Stimulated activated naive CD8-positive, alpha-beta T cell treated with anti-CD3 and anti-CD28 coated beads, Interleukin-15, amount 100 ng/mL, for 72 hours (primary cell): Measurements from ENCODE around the gene KCMF1.

Experiments used
- ATAC-seq: fragments of 150-1000 bp; cut with Tn5 transposase; 2 replicates; pipeline ENCODE4 v1.10.0; 2021; ENCODE audit warnings: mild to moderate bottlenecking, moderate library complexity
- DNase-seq, 2 donors: peaks; one replicate each; pipeline ENCODE4 v3.0.0; 2021 to 2022
- H3K27ac Mint-ChIP-seq, 2 donors: one replicate each; pipeline ENCODE4 v1.8.0; 2022; ENCODE audit warnings: mild to moderate bottlenecking in 2 of 2, mixed read lengths in 2 of 2, moderate library complexity in 2 of 2
- H3K27me3 Mint-ChIP-seq: one replicate; pipeline ENCODE4 v1.8.0; 2022; ENCODE audit warnings: mixed read lengths
- H3K4me1 Mint-ChIP-seq: one replicate; pipeline ENCODE4 v1.8.0; 2022; ENCODE audit warnings: mild to moderate bottlenecking, mixed read lengths
- H3K4me3 Mint-ChIP-seq, 2 donors: one replicate each; pipeline ENCODE4 v1.8.0; 2022; ENCODE audit warnings: mild to moderate bottlenecking in 2 of 2, mixed read lengths in 2 of 2, moderate library complexity in 1 of 2
- H3K9me3 Mint-ChIP-seq, 2 donors: one replicate each; pipeline ENCODE4 v1.8.0; 2022; ENCODE audit warnings: mixed read lengths in 2 of 2

The KCMF1 gene

DNA sequence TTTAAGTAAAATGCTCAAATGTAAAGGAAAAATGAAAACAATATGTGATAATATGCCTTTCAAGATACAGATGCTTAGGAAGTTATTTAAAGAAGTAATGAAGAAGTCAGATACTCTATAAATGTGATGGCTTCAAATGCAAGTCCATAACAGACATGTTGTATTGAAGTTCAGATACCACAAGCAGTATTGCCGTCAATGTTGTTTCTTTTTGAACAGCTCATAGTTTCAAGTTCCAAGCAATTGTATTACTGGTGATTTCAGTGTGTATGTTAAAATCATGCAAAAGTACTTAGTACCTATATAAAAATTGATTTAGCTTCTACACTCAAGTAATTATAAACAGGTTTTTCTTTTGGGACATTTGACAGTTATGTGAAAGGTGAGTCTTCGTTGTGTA lies 24.9 kb downstream of the KCMF1 start:
- Mint-ChIP-seq H3K9me3 (no peaks in the 10 kb centered on the region), H3K27ac (peak overlapping the region; percentile 59 to 97), H3K27me3 (no peaks in the 10 kb centered on the region), H3K4me1 (peaks cover 71% of the 10 kb centered on the region), H3K4me3 (peak overlapping the region; percentile 7 to 66)
- ATAC-seq (no peak), DNase-seq (no peak)

DNA sequence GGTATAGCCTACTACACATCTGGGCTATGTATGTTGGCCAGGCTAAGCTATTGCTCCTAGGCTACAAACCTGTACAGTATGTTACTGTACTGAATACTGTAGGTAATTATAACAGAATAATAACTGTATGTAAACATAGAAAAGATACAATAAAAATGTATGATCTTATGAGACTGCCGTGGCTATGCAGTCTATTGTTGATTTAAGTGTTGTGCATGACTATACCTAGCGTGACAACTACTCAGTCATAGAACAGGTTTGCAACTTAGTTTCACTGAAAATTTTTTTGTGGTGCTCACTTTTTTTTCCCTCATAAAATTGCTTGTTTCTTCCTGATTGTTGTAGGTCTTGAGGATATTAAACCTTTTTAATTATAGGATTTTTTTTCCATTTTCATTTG lies 25.9 kb downstream of the KCMF1 start:
- no peaks in the 10 kb centered on the region for H3K9me3 Mint-ChIP-seq
- peak overlapping the region; percentile 15 to 50 for H3K4me3 Mint-ChIP-seq
- peak overlapping the region; percentile 90 to 97 for H3K27ac Mint-ChIP-seq
- ATAC-seq (no peak), DNase-seq (no peak)
- H3K4me1 Mint-ChIP-seq, result peaks cover 81% of the 10 kb centered on the region
- no peaks in the 10 kb centered on the region for H3K27me3 Mint-ChIP-seq

DNA sequence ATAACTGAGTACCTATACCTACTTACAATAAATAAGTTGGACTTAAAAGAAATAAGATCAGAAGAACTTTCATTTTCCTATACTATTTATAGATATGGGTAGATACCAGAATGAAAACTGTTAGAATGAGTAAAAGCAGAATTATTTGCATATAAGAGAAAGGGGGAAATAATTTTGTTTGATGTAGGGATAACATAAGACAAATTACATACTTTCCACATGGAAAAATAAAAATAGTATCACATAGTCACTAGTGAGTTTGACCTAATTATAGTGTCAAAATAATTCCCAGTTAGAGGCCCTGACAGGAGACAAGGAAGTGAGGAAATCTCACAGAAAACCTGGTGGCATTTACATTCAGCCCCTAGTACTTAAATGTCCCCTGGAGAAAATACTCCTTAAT lies 28.6 kb downstream of the KCMF1 start:
- no peaks in the 10 kb centered on the region for H3K9me3 Mint-ChIP-seq
- no peak for DNase-seq
- H3K4me1 Mint-ChIP-seq, result peaks cover 91% of the 10 kb centered on the region
- peak overlapping the region; percentile 92 to 99 for H3K27ac Mint-ChIP-seq
- H3K4me3 Mint-ChIP-seq, result peak overlapping the region; percentile 63 to 72
- ATAC-seq, result peak; percentile 34
- no peaks in the 10 kb centered on the region for H3K27me3 Mint-ChIP-seq

DNA sequence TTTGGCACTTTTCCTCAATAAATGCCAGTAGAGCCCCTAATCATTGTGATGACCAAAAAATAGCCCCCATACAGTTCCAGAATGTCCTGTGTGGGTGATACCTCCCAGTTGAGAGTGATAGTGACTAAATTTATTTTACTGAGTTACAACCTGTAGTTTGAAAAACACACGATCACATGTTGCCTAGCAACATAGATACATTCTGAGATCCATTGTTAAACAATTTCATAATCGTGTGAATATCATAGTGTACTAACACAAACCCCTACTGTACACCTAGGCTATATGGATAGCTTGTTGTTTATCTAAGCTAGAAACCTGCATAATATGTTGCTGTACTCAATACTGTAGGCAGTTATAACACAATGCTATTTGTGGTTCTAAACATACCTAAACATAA lies 30.6 kb downstream of the KCMF1 start:
- Mint-ChIP-seq H3K9me3 (no peaks in the 10 kb centered on the region), H3K27ac (peak overlapping the region; percentile 74 to 86), H3K27me3 (no peaks in the 10 kb centered on the region), H3K4me3 (peak overlapping the region; percentile 15 to 58), H3K4me1 (peaks cover 80% of the 10 kb centered on the region)
- DNase-seq, result no peak
- ATAC-seq, result peak; percentile 51

DNA sequence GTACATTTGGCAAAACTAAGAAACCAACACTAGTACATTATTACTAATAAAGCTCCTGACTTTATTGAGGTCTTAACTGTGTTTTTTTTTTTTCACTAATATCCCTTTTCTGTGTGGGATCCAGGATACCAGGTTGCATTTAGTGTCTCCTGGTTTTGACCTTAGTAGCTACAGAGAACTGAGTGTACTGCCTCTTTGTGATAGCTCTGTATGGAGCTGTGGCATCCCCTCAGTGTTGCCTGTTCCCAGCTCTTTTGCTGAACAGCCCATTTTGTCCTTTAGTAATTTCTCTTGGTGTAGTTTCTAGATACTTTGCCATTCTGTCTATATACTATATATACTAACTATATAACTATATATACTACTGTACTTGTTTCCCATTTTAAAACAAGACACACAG lies 31.6 kb downstream of the KCMF1 start:
- no peak overlapping the region for H3K4me3 Mint-ChIP-seq
- peaks cover 80% of the 10 kb centered on the region for H3K4me1 Mint-ChIP-seq
- peak overlapping the region in 1 of 2 donors; percentile 86 for H3K27ac Mint-ChIP-seq
- peaks cover 5 to 7% of the 10 kb centered on the region in 2 donors for H3K9me3 Mint-ChIP-seq
- ATAC-seq, result no peak
- H3K27me3 Mint-ChIP-seq, result no peaks in the 10 kb centered on the region
- no peak for DNase-seq

DNA sequence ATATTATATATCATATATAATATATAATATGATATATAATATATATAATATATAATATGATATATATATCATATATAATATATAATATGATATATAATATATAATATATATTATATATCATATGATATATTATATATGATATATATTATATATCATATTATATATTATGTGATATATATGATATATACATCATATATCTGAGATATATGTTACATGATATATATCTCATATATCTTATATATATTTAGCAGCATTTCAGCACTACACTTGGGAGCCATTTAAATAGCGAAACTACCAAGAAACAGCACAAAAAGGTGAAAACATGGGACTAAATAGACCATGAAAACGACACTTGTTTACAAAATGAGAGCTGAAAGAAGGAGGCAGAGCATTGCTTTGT lies 37.3 kb downstream of the KCMF1 start:
- H3K27ac Mint-ChIP-seq, result no peak overlapping the region

DNA sequence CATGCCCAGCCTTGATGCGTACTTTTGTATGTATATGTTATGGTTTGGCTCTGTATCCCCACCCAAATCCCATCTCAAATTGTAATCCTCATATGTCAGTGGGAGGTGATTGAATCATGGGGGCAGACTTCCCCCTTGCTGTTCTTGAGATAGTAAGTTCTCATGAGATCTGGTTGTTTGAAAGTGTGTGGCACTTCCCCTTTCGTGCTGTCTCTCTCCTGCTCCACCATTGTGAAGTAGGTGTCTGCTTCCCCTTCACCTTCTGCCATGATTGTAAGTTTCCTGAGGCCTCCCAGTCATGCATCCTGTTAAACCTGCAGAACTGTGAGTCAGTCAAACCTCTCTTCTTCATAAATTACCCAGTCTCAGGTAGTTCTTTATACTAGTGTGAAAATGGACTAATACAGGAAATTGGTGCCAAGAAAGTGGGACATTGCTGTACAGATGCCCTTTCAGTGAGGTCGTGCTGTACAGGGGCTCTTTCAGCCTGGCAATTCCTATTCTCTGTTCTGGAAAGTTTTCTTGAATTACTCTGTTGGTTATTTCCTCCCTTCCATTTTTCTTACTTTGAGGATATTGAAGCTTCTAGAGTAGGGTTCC lies 38.2 kb downstream of the KCMF1 start:
- H3K27ac Mint-ChIP-seq, result peak overlapping the region in 1 of 2 donors; percentile 54
- peak overlapping the region in 1 of 2 donors; percentile 38 for H3K4me3 Mint-ChIP-seq
- H3K4me1 Mint-ChIP-seq, result peaks cover 80% of the 10 kb centered on the region
- peaks cover 7 to 16% of the 10 kb centered on the region in 2 donors for H3K9me3 Mint-ChIP-seq
- no peaks in the 10 kb centered on the region for H3K27me3 Mint-ChIP-seq
- DNase-seq, result no peak
- no peak for ATAC-seq

More for the DNA sequence above, 37.3 kb downstream of the KCMF1 start:
- Mint-ChIP-seq H3K9me3 (peaks cover 7 to 16% of the 10 kb centered on the region in 2 donors), H3K27me3 (no peaks in the 10 kb centered on the region), H3K4me3 (no peak overlapping the region), H3K4me1 (peaks cover 77% of the 10 kb centered on the region)
- ATAC-seq, result no peak
- no peak for DNase-seq

DNA sequence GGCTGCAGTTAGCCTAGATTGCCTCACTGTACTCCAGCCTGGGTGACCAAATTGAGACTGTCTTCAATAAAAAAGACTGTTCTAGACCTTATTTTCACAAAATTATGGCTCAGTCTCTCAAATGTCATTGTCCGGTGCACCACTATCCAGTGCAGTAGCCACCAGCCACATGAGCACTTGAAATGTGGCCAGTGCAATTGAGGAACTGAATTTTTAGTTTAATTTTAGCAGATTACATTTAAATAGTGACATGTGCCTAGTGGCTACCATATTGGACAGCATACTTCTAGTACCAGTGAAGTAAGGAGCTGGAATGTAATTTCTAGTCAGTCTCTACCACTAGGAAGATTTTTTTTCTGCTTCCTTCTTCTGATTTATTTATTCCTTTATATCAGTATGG lies 39.4 kb downstream of the KCMF1 start:
- H3K27ac Mint-ChIP-seq, result no peak overlapping the region
- no peaks in the 10 kb centered on the region for H3K27me3 Mint-ChIP-seq
- peaks cover 7 to 16% of the 10 kb centered on the region in 2 donors for H3K9me3 Mint-ChIP-seq
- ATAC-seq (no peak), DNase-seq (no peak)
- peaks cover 88% of the 10 kb centered on the region for H3K4me1 Mint-ChIP-seq
- H3K4me3 Mint-ChIP-seq, result no peak overlapping the region

DNA sequence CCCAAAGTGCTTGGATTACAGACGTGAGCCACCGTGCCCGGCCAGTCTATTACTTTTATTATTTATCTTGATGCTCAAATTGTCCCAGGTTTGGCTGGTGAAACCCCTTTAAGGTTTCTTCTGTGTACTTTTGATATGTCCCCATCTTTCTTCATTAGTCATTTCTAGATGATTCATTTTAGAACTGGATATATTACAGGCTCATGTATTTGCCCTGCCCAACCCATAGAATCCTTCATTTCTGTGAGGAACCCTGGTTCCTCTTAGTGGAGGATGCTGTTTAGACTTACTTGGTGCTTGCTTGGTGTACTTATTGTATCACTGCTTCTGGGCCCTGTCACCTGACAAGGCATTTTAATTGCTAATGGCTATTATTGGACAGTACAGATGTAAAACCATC lies 40.1 kb downstream of the KCMF1 start:
- H3K4me3 Mint-ChIP-seq, result peak overlapping the region; percentile 38 to 56
- peak overlapping the region; percentile 1 to 45 for H3K27ac Mint-ChIP-seq
- DNase-seq (no peak), ATAC-seq (peak; percentile 89)
- H3K4me1 Mint-ChIP-seq, result peaks cover 90% of the 10 kb centered on the region
- peaks cover 7 to 16% of the 10 kb centered on the region in 2 donors for H3K9me3 Mint-ChIP-seq
- no peaks in the 10 kb centered on the region for H3K27me3 Mint-ChIP-seq

DNA sequence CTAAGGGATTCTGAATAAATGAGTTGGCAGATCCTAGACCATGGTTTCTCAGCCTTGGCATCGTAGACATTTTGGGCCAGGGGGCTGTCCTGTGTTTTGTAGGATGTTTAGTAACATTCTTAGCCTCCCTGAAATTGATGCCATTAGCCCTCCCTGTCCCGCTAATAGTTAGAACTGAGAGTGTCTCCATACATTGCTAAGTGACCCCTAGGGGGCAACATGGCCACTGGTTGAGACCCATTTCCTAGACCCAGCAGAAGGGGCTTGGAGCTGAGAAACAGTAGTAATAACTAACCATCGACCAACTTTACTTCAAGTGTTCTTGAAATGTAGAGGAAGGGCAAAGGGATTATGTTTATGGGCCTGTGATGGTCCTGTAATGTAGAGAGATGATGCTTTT lies 40.8 kb downstream of the KCMF1 start:
- H3K9me3 Mint-ChIP-seq, result peaks cover 7 to 16% of the 10 kb centered on the region in 2 donors
- DNase-seq (no peak), ATAC-seq (no peak)
- H3K27me3 Mint-ChIP-seq, result no peaks in the 10 kb centered on the region
- H3K4me3 Mint-ChIP-seq, result peak overlapping the region; percentile 26 to 30
- H3K4me1 Mint-ChIP-seq, result peaks cover 91% of the 10 kb centered on the region
- peak overlapping the region in 1 of 2 donors; percentile 70 for H3K27ac Mint-ChIP-seq

DNA sequence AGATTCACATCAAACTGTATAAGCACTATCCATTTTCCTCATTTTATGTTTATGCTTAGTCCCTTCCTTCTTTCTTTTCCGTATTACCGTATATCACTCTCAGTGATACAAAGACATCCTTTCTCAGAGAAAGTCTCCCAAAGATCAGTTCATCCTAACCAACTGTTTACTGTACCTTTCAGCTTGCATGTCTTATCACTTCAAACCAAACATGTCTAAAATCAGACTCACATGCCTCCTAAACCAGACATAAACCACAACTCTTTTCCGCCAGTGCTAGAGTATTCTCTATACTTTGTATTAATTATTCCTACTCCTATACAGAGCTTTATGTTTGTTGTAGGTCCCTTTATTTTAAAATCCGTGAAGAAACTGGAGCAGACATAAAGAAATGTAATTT lies 41.5 kb downstream of the KCMF1 start:
- Mint-ChIP-seq H3K27ac (peak overlapping the region in 1 of 2 donors; percentile 94), H3K27me3 (no peaks in the 10 kb centered on the region), H3K4me3 (peak overlapping the region in 1 of 2 donors; percentile 69), H3K9me3 (peaks cover under 1 to 12% of the 10 kb centered on the region in 2 donors), H3K4me1 (peaks cover 91% of the 10 kb centered on the region)
- DNase-seq, result no peak
- no peak for ATAC-seq

DNA sequence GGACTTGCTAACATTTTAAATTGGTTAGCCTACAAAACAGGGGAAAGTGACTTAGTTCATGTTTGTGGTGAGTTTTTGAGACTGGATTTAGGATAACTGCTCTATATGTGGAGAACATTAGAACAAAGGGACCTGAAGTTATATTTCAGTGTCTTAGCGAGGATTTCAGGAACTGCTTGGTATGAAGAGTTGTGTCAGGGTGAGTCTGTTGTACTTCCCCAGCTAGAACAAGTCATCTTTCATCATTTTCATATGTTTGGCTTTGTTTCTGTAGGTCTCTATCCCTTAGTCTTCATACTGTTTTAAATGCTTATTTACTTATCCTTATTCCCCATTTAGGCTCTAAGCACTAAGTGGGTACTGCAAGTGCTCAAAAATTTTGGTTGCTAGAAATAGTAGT lies 41.9 kb downstream of the KCMF1 start:
- no peak for DNase-seq
- H3K4me1 Mint-ChIP-seq, result peaks cover 93% of the 10 kb centered on the region
- peak overlapping the region in 1 of 2 donors; percentile 82 for H3K27ac Mint-ChIP-seq
- ATAC-seq, result no peak
- peak overlapping the region in 1 of 2 donors; percentile 69 for H3K4me3 Mint-ChIP-seq
- H3K9me3 Mint-ChIP-seq, result peaks cover 0 to 12% of the 10 kb centered on the region in 2 donors
- H3K27me3 Mint-ChIP-seq, result no peaks in the 10 kb centered on the region

DNA sequence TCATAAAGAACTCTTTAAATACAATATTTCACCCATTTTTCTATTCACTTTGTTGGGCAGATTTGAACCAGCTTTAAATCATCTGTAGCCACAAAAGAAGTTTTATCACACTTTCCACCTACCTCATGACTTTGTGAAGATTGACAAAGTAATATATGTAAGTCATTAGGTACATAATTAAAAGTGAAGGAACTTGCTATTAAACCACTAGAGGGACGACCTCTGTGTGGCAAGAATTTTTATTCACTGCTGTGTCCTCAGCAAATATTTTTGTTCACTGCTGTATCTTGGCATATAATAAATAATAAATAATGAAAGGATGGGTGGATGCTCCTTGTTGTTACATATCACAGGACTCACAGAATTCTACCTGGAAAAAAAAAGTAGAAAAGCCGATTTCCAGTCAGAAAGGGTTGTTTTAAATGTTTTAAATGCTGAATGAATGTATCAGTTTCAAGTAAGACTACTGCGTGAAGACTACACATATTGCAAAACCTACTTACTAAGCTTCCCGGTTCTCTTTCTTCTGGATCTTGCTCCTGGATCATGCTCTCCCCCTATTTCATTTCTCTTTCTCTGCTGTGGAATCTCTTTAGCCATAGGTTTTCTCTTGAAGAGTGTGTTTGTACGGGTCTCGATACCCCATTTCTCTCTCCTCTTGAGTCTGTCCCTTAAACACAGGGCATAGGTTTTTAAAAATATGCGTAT lies 44.8 kb downstream of the KCMF1 start:
- Mint-ChIP-seq H3K27ac (peak overlapping the region in 1 of 2 donors; percentile 85), H3K4me1 (peaks cover 80% of the 10 kb centered on the region), H3K4me3 (peak overlapping the region in 1 of 2 donors; percentile 33), H3K27me3 (no peaks in the 10 kb centered on the region), H3K9me3 (no peaks in the 10 kb centered on the region)
- ATAC-seq (no peak), DNase-seq (no peak)

DNA sequence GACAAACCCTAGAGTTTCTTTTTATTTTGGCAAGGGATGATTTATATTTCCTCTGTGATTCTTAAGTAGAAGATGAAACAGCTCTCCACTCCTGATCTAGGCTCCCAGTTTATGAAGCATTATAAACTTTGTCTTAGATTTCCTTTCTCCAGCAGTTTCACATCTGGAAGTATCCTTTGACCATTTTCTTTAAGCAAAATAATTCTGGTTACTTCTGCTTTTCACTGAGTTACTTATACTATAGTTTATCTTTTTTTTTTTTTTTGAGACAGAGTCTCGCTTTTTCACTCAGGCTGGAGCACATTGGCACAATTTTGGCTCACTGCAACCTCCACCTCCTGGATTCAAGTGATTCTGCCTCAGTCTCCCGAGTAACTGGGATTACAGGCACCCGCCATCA lies 45.5 kb downstream of the KCMF1 start:
- no peaks in the 10 kb centered on the region for H3K27me3 Mint-ChIP-seq
- DNase-seq (no peak), ATAC-seq (no peak)
- H3K27ac Mint-ChIP-seq, result no peak overlapping the region
- H3K4me3 Mint-ChIP-seq, result no peak overlapping the region
- no peaks in the 10 kb centered on the region for H3K9me3 Mint-ChIP-seq
- peaks cover 73% of the 10 kb centered on the region for H3K4me1 Mint-ChIP-seq

DNA sequence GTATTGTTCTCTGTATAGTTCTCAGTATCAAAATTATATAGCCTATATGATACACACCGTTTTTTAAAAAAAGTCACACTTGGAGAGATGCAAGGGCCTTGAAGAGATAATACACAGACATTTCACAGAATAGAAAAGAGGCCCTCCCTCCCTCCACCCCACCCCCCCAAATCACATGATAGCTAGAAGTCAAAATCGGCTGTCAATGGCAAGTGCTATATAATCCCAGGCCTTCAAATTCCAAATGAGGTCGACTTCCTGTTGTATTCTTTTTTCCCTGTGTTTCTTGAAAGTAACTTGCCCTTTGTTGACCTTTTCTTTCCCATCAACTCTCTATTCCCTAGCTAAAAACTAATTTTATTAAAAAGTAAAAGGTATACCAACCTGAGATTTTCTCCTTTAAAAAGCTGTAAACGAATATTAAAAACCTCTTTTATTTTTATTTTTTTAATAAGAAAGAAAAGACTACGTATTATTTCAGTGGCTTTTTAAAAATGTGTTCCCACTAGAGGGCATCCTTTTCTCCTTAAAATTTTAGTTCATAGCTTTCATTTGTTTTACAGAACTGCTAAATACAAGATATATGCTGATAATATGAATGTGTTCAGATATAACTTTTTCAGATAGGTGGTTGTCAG lies 46.6 kb downstream of the KCMF1 start:
- H3K27ac Mint-ChIP-seq, result peak overlapping the region in 1 of 2 donors; percentile 52
- H3K4me1 Mint-ChIP-seq, result peaks cover 62% of the 10 kb centered on the region

DNA sequence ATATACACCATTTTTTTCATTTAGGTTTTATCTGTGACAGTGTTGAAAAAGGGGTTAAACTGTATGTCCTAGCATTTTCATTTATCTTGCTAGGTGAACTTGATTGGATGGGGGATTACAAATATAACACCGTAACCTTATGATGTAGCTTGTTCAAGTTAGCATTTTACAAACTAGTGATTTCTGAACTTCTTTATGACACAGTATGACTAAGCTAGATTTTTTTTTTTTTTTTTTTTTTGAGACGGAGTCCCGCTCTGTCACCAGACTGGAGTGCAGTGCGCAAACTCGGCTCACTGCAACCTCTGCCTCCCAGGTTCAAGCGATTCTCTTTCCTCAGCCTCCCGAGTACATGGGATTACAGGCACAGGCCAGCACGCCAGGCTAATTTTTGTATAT lies 47.1 kb downstream of the KCMF1 start:
- no peak overlapping the region for H3K4me3 Mint-ChIP-seq
- peak overlapping the region in 1 of 2 donors; percentile 19 for H3K27ac Mint-ChIP-seq
- H3K9me3 Mint-ChIP-seq, result no peaks in the 10 kb centered on the region
- no peak for DNase-seq
- ATAC-seq, result no peak
- H3K27me3 Mint-ChIP-seq, result no peaks in the 10 kb centered on the region
- peaks cover 57% of the 10 kb centered on the region for H3K4me1 Mint-ChIP-seq

More for the DNA sequence above, 46.6 kb downstream of the KCMF1 start:
- no peaks in the 10 kb centered on the region for H3K9me3 Mint-ChIP-seq
- DNase-seq, result no peak
- H3K4me3 Mint-ChIP-seq, result no peak overlapping the region
- no peak for ATAC-seq
- no peaks in the 10 kb centered on the region for H3K27me3 Mint-ChIP-seq
